ENCODE results near the gene PNLIPRP3. TPM values are rescaled to one million over a fixed set of nuclear protein-coding genes. Genes with fewer than 3 reads are reported as not detected.
"Not testable (repeated sequence)": the region's sequence is repeated elsewhere in the genome, so short reads cannot be mapped to it uniquely, and the experiment has no call there.

The PNLIPRP3 gene
- under 0.01 TPM in 1 of 2 replicates, not detected in the other for total RNA-seq

DNA sequence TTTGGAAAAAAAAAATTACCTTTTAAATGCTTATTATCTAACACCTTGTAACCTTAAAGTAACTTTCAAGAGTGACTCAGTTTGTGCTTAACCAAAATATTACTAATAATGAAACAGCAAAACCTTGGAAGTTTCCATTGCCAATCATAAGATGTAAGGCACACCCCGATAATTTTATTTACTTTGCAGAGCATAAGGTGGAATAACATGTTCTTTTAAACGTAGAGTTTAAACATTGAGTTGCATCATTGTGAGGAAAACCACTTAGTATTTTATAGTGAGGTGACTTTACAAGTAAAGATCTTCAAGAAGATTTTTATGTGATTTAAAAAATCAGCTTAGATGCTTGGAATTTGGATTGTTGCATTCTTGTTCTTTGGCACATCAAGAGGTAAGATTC is at the start of gene PNLIPRP3:
Gene PNLIPRP3, plus strand, starts transcription at position 177 of the 400 bp plus-strand sequence. Its CDS starts 166 bp downstream, at position 343.
- no peak for DNase-seq

DNA sequence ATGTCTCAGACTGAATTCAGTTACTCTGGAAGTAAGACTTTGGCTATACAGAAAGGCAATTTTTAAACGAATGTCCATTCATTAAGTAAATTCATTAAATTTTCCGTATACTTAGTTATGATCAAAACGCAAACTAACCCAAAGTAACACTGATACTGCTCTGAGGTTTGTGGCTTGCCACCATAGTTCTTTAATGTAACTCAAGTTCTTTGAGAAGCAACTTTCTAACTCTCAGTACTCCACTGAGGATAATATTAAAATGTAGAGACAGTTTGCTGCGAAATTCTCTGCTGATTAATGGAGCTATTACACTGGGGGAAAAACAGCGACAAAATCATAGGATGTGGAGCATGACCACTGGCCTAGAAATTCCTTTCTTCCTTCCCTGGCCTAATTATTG is 45.4 kb upstream of the PNLIPRP3 start:
- DNase-seq, result no peak

DNA sequence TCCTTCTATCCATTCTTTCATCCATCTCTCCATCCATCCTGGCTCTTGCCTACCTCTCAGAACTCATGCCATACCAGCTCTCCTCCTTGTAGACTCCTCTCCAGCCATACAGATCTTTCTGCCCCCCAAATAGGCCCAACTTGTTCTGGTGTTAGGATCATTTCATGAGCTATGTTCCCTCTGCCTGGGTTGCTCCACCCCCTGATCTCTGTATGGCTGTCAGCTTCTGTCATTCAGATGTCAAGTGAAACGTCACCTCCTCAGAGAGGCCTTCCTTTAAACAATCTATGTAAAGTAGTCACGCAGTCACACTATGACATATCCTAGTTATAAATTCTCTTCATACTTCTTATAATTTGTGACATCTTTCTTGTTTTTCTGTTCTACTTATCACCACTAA is 42.3 kb upstream of the PNLIPRP3 start:
- DNase-seq, result no peak

DNA sequence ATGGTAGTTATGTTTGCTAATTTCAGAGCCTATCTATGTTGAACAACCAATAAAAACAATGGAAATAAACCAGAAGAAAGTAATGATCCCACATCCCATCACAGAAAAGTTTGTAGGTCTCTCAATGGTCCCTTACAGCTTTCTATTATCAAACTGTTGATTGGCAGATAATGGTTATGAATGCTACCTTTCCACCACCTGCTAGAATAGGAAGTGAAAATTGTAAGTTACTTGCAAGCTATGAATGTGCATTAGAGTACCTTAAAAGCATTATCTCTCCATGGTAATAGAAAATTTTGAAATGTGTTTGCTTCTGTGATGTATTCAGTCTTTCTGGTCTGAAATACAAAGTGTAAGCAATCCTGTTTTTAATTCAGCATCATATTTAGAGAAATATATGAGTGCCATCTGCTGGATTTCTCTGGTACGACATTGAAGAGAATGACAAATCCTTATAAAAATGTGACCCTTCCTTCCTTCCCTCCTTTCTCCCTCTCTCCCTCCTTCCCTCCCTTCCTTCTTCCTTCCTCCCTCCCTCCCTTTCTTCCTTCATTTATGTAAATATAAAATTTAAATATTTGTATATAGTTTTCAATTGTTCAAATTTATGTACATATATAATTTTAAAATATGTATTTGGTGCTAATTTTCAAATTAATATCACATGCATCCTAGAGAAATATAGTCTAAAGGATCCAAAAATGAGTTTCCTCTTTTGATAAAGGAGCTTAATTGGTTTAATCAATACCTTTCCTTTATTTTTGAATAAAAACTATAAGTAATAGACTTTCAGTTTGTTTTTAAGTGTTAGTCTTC is 41.4 kb upstream of the PNLIPRP3 start:
- DNase-seq, result peak; percentile 57

DNA sequence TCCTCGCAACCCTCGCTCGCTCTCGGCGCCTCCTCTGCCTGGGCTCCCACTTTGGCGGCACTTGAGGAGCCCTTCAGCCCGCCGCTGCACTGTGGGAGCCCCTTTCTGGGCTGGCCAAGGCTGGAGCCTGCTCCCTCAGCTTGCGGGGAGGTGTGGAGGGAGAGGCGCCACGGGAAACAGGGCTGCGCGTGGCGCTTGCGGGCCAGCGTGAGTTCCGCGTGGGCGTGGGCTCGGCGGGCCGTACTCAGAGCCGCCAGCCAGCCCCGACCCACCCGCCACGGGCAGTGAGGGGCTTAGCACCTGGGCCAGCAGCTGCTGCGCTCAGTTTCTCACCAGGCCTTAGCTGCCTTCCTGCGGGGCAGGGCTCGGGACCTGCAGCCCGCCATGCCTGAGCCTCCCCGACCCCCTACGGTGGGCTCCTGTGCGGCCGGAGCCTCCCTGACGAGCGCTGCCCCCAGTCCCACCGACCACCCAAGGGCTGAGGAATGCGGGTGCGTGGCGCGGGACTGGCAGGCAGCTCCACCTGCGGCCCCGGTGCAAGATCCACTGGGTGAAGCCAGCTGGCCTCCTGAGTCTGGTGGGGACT is 34.3 kb upstream of the PNLIPRP3 start:
- not testable (repeated sequence) for DNase-seq

DNA sequence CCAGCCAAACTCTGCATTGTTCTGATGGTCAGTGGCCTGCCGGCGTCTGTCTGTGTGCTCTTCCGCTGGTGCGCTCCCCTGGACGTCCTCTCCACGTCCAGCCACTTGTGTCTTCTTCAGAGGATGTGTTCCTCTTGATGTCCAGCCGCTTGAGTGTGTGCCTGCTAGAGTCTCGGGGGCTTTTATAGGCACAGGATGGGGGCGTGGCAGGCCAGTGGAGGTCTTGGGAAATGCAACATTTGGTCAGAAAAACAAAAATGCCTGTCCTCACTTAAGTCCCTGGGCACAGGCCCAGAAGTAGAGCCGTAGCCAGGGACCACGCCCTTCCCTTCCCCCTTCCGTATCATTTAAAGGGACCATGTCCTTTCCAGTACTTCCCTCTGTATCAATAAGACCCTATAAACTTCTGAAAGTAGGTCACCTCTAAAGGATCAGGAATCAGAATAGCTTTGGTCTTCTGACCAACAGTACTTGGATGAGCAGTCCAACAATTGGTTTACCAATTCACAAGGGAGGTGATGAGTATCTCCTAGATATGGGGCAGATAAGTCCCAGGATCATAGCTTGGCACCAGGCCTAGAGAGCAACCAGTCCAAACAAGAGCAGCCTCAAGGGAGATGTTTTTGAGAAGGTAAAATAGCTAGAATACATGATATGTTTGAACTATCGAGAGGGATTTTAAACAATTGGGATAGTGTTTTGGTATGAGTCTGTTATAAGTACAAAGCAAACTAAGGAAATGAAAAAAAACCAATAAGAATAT is 32.2 kb upstream of the PNLIPRP3 start:
- DNase-seq, result no peak

DNA sequence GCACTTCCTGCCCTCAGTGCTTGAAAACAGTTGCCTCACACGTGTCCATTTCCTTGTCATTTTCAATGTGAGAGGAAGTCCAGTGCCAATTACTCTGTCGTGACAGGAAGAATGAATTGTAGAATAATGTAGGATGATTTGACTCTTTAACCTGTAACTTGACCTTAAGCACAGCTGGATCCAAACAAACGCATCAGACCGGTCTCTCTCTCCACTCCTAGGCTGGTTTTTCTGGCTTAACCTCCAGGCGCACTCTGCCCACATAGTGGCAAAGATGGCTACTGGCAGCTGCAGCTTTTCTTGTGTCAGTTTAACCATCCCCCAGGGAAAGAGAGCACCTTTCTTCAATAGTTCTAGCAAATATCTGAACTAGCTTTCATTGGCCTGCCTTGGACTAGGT is 29.4 kb upstream of the PNLIPRP3 start:
- no peak for DNase-seq

DNA sequence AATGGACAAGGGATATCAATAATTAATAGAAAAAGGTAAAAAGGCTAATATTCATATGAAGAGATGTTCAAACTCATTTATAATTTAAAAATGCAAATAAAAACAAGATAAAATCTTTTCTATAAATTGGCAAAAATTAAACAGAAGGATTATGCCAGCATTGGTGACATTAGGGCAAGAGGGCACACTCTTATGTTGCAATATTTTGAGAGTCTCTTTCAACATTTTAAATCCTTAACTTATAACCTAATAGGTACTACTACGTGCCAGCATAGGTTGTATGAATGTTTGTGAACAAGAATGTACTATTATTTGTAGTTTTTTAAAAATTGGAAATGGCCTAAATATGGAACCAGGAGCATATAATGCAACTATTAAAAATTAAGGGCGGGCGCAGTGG is 24.8 kb upstream of the PNLIPRP3 start:
- DNase-seq, result no peak

DNA sequence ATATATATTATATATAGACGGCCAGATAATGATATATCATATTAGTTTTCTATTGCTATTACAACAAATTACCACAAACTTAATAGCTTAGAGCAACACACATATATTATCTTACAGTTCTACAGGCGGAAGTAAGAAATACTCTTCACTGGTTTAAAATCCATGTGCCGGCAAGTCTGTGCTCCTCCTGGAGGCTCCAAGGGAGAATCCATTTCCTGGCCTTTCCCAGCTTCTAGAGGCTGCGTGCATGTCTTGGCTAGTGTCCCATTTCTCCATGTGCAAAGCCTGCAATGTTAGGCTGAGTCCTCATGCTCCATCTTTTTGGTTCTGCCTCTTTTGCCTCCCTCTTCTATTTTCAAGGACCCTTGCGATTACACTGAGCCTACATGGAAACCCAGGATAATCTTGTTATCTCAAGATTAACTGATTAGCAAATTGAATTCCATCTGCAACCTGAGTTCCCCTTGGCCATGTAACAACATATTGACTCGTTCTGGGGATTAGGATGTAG is 23.9 kb upstream of the PNLIPRP3 start:
- DNase-seq, result no peak

DNA sequence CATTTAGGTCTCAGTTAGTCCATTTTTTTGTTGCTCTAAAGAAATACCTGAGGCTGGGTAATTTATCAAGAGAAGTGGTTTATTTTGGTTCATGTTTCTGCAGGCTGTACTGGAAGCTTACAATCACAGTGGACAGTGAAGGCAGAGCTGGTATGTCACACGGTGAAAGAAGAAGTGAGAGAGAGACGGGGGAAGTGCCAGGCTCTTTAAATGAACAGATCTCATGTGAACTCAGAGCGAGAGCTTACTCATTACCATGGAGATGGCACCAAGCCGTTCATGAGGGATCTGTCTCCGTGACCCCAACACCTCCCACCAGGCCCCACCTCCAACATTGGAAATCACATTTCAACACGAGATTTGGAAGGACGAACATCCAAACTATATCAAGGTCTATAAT is 18.9 kb upstream of the PNLIPRP3 start:
- no peak for DNase-seq

DNA sequence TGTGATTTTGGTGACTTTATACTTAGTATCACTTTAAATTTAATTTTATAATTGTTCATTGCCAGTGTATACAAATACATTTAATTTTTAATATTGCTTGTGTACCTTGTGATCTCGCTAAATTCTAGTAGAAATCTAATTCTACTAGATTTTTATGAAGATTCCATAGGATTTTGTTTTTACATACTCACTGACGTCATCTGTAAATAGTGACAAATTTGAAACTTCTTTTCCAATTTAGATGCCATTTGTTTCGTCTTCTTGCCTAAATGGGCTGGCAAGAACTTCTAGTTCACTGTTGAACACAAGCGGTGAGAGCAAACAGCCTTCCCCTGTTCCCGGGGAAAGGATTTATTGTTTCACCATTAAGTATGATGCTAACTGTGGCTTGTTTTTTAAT is 17.3 kb upstream of the PNLIPRP3 start:
- DNase-seq, result no peak

DNA sequence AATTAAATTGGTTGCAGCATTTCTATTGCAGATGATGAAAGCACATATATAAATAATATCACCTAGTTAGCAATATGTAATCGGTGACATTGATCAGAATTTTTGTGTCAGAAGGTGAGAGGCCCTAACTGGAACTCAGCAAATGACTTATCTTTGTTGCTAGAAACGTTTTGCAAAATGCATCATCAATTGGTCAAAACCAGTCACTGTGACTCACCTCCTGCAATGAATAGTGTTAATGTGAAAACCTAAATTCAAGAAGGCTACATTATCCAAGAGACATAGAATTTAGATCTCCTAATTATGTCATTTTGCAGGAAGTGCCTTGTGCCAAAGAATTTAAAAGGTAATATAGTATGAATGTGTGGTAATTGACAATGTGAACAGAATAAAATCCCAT is 9.8 kb upstream of the PNLIPRP3 start:
- DNase-seq, result no peak

DNA sequence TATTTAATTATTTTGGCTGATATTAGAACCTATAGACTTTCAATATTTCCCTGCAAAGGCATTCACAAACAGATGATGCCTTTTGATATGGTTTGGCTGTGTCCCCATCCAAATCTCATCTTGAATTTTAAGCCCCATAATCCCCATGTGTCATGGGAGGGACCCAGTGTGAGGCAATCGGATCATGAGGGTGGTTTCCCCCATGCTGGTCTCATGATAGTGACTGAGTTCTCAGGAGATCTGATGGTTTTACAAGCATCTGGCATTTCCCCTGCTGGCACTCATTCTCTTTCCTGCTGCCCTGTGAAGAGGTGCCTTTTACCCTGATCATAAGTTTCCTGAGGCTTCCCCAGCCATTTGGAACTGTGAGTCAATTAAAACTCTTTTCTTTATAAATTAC is 9.3 kb upstream of the PNLIPRP3 start:
- no peak for DNase-seq

DNA sequence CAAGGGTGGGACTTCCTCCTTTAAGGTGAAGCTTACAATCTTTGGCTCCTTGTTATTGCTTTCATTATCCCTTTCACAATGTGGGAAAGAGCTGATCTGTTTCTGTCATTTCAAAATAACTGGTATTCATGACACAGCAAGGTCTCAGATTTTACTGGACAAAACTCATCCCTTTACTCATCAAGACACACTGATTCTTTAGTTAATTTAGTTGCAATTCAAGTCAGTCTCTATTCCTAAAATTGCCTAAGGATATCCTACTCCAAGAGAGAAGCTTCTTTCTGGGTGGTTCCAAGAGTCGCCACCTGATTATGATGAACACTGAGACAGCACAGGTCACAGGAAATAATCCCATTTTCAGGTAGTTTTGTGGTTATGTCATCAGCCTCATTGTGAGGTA is 5.8 kb upstream of the PNLIPRP3 start:
- no peak for DNase-seq

DNA sequence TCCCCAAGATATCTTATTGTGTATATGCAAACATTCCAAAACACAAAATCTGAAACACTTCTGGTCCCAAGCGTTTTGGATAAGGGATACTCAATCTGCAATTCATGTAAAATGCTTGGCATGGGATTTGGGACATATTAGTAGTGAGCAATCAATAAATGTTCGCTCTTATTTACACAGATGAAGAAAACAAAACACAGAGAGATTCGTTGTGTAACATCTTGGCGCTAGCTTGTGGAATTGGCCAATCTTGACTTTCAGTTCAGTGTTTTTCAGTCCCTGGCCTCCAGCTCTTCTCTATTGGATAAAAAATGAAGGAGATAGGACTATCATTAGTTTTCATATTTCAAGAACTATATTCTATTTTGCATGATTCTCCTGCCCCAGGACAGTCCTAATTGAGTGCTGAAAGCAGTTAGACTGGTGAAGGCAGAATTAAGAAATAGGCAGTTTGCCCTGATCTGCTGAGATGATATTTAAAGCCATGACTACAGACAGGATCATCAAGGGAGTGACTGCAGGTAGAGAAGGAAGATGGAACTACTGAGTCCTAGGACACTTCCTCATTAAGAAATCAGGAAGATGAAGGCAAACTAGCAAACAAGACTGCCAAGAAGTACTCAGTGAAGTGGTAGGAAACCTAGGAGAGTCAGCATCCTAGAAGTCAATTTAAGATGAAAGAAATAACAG is 1.8 kb downstream of the PNLIPRP3 start:
- DNase-seq, result no peak

DNA sequence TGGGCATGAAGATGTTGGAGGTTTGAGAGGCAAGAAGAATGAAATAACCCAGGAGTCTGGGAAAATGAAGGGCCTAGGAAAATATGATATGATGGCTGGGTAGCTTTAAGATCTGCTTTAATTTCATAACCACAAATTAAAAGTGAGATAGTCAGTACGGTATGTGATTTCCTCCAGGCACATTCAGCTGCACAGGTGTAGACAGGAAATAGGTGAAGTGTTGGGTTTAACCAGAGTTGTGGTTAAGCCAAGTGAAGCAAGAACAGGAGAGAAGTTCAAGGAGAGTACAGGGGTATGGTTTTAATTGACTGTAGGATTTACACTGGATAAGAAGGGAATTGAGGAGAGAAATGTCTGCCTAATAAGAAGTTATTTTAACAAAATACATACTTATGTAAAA is 2.6 kb downstream of the PNLIPRP3 start:
- DNase-seq, result no peak

DNA sequence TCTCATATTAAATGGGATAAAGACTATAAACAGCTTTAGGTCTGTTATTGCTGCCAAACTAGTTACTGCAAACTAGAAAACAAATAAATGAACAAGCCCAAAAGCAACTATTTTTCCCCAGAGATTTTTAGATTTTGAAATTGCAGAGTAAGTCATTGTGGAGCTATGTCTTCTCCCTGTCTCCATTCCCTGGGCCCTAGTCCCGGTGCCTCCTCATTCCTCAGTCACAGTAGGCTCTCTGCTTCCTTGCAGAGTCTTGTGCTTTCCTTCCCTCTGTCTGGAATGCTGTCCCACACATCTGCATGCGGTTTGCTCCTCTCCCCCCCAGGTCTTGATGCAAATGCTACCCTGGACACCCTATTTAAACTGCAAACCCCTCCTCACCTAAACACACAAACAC is 4.0 kb downstream of the PNLIPRP3 start:
- no peak for DNase-seq

DNA sequence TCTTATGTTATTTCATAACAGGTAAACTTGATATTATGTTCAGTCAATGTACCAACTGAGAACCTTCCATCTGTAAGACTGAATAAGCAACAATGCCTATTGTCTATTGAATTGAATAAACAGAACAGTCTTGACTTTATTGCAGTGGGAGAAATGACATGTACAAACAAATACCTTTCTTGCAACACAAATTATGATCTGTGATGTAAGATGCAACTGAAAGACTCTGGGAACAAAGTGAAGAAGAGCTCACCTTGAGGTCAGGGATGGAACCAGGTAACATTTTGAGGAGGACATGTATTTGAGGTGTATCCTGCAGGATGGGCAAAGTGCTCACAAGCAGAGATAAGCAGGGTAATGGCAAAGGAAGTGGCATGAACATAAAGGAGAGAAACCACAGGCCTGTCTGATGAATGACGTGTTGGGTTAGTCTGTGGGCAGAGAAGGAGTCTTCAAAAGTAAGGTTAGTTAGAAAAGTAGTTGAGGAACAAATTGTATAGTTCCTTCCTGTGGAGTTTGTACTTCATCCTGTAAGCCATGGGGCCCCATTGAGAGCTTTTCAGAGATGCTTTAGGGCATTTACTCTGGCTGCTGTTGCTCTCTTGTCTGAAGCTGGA is 9.5 kb downstream of the PNLIPRP3 start:
- no peak for DNase-seq

DNA sequence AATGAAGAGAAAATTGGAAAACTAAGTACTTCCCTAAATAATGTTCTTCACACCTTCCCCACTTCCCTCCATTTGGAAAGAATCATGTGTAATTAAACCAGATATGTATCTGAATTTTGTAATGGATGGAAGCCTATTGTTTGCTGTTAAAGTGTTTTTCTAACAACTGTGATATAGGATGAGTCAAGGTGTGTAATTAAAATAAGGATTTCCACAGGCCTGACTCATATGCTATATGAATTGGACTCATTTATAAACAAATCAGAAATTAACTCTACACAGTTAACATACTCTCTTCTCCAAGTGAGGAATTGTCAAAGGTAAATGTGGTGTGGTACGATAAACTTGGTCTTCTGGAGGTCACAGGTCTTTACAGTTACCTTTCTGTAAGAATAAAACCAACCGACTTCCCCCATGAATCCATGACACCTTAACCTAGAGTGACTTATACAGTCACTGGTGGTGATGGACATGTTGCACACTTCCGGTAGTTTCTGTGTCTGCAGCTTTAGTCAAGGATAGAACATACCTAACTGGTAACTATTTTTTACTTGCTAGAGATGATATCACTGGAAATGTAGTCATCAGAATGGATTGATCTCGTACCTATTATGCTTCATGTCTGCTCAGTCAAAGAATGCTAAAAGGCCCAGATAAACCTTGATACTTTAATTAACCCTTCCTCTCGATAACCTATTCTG is 12.8 kb downstream of the PNLIPRP3 start:
- DNase-seq, result no peak

DNA sequence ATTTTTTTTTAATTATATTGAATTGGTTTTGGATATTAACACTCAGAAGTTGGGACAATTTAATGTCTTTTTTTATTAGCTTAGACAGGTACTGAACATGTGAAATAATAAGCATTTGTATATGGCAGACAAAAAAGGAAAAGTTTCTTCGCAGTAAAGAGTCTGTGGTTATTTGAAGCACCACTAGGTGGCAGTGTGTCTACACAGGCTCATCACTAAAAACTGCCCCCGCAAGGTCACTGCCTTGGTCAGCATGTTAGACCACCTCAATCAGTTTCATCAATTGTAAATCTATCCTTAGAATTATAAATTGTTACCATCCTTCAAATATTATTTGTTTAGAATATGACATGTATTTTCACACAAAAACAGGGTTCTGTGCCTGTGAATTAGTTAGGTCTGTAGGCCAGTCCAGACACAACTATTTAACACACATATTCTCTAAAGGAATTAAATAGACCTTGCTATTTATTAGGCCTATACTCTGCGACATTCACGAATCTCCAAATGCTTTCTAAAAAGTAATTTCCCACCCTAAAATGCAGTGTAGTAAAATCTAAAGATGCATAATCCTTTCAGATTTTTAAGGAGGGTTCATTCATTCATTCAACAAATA is 17.0 kb downstream of the PNLIPRP3 start:
- DNase-seq, result peak; percentile 61

DNA sequence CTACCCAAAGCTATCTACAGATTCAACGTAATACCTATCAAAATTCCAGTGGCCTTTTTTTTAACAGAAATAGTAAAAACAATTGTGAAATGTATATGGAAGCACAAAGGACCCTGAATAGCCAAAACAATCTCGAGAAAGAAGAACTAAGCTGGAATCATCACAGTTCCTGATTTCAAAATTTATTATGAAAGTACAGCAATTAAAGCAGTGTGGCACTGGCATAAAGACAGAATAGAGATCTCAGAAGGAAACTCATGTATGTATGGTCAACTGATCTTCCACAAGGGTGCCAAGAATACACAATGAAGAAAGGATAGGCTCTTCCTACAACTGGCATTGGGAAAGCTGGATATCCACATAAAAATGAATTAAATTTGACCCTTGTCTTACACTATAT is 23.2 kb downstream of the PNLIPRP3 start:
- DNase-seq, result no peak
